Hippocampal formation (tissue), 2 donors: ENCODE results near the gene EPG5.
"Not testable (repeated sequence)": the region's sequence is repeated elsewhere in the genome, so short reads cannot be mapped to it uniquely, and the experiment has no call there.

Source experiments
- DNase-seq, 2 donors: peaks; one replicate each; lab custom pipeline; 2025; lab: John Stamatoyannopoulos, UW

Gene EPG5

GRCh38 chr18:45864081-45864480, 103.0 kb downstream of the EPG5 start:
- DNase-seq = no peak

GRCh38 chr18:45863469-45863868, 103.7 kb downstream of the EPG5 start:
- DNase-seq = no peak

- no peak for DNase-seq
These were observed 105.2 kb downstream of the EPG5 start for GRCh38 chr18:45861926-45862325.

GRCh38 chr18:45860971-45861370, 106.2 kb downstream of the EPG5 start:
- no peak for DNase-seq

- DNase-seq = no peak
These were observed 106.6 kb downstream of the EPG5 start for GRCh38 chr18:45860492-45860891.

GRCh38 chr18:45859334-45859733, 107.8 kb downstream of the EPG5 start:
- no peak for DNase-seq

- DNase-seq = no peak
These were observed 110.6 kb downstream of the EPG5 start for GRCh38 chr18:45856531-45856930.

GRCh38 chr18:45854036-45854586, 113.0 kb downstream of the EPG5 start:
- no peak for DNase-seq

GRCh38 chr18:45852631-45853030, 114.5 kb downstream of the EPG5 start:
- DNase-seq = no peak

- no peak for DNase-seq
These were observed 115.8 kb downstream of the EPG5 start for GRCh38 chr18:45851161-45851925.

GRCh38 chr18:45850021-45850420, 117.1 kb downstream of the EPG5 start:
- no peak for DNase-seq

GRCh38 chr18:45849529-45849928, 117.6 kb downstream of the EPG5 start:
- DNase-seq = no peak

- not testable (repeated sequence) for DNase-seq
These were observed 118.5 kb downstream of the EPG5 start for GRCh38 chr18:45848643-45849042.

GRCh38 chr18:45847119-45847518, 120.0 kb downstream of the EPG5 start:
- DNase-seq = no peak

GRCh38 chr18:45845410-45845809, 121.7 kb downstream of the EPG5 start:
- DNase-seq = no peak

GRCh38 chr18:45844938-45845337, 122.2 kb downstream of the EPG5 start:
- no peak for DNase-seq

- no peak for DNase-seq
These were observed 124.1 kb downstream of the EPG5 start for GRCh38 chr18:45843019-45843418.

- DNase-seq = no peak
These were observed 125.2 kb downstream of the EPG5 start for GRCh38 chr18:45841765-45842442.

GRCh38 chr18:45841060-45841764, 125.9 kb downstream of the EPG5 start:
- no peak for DNase-seq

GRCh38 chr18:45839414-45840395, 127.4 kb downstream of the EPG5 start:
- DNase-seq = no peak

- no peak for DNase-seq
These were observed 128.6 kb downstream of the EPG5 start for GRCh38 chr18:45838302-45839070.
